Measurements from ENCODE around the gene RXFP3.

Gene RXFP3

GRCh38 chr5:33978306-33978705 is 42.1 kb downstream of the RXFP3 start:
- H3K27ac ChIP-seq: no peak overlapping the region
- DNase-seq (ENCODE audit: low read depth, low spot score): no peak

DNA sequence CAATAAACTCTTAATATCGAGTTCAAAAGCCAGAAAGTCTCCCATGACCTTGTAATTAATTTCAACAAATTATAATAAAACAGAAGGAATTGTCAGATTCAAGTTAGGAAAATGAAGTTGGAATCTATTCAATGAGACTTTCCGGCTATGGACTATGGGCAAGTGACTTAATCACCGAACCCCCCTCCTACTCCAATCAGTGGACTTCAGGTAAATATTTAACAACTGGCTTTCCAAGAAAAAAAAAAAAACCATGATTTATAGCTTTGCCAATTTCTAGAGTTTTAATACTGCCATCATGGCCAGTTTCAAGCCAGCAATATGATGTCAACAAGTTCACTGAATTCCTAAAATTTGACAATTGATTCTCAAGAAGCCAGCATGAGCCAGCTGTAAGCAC is 43.8 kb downstream of the RXFP3 start:
- H3K27ac ChIP-seq: no peak overlapping the region
- DNase-seq (ENCODE audit: low read depth, low spot score): no peak

GRCh38 chr5:33981408-33982162 is 45.4 kb downstream of the RXFP3 start:
- DNase-seq (ENCODE audit: low read depth, low spot score): no peak
- no peak overlapping the region for H3K27ac ChIP-seq

DNA sequence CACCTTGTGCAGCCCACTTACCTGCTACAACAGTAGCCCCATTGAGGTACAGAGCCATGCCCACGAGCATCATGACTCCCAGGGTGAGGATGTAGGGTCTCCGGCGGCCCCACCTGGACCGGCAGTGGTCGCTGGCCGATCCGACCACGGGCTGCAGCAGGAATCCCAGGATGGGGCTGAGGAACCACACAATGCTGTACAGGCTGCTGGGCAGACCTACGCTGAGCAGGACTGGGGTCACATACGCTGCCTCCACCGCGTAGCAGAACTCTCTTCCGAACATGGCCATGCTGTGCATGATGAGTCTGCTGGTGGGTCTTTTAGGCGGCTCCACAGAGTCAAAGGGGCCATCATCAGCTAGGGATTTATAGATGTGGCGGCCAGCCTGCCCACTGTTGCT is 48.0 kb downstream of the RXFP3 start:
- no peak overlapping the region for H3K27ac ChIP-seq
- no peak for DNase-seq (ENCODE audit: low read depth, low spot score)

DNA sequence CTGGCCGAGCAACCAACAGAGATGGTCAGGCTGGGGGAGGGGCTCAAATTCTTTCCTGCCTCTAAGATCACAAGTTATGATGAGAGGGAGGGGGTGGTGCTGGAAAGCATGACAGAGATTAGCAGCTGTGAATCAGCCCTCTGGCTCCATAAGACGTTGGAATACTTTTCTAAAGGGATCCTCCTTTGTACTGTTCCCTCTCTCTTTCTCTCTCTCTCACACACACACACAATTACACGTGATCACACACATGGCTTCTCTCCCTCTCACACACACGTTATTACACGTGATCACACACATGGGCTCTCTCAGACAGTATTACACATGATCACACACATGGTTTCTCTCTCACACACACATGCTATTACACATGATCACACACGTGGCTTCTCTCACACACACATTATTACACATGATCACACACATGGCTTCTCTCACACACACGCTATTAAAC is 48.5 kb downstream of the RXFP3 start, which contains the start of gene SLC45A2:
Gene SLC45A2, minus strand, starts transcription at position 23 of the 454 bp plus-strand sequence. CDS start 110 bp downstream, outside the sequence.
- no peak for DNase-seq (ENCODE audit: low read depth, low spot score)
- no peak within 1 kb of the TSS for H3K27ac ChIP-seq

GRCh38 chr5:33985447-33985846 is 49.3 kb downstream of the RXFP3 start:
- H3K27ac ChIP-seq: no peak overlapping the region
- no peak for DNase-seq (ENCODE audit: low read depth, low spot score)
